Activated CD4-positive, alpha-beta T cell treated with anti-CD3 and anti-CD28 coated beads, Interleukin-2, amount 50 U/mL, for 48 hours (primary cell): ENCODE data around the gene GGCX.
"Not testable (repeated sequence)": the region's sequence is repeated elsewhere in the genome, so short reads cannot be mapped to it uniquely, and the experiment has no call there.

Experiments used
- DNase-seq, 2 experiments: peaks; one replicate each; pipeline ENCODE4 v3.0.0-alpha.2; 2020

GGCX gene

DNA sequence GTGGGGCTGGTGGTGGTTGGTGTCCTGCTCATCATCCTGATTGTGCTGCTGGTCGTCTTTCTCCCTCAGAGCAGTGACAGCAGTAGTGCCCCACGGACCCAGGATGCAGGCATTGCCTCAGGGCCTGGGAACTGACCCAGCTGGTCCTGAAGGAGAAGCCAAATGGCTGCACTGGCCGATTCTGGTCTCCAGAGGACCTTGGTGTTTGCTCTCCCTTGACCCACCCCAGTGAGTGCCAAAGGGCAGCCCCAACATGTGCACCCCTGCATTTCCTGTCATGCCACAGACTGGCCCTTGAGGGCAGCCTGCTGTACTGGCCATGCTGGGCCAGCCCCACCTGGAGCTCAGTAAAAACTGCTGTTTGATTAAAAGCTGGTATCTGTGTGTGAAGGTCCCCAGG, 31.7 kb upstream of the GGCX start:
- no peak for DNase-seq

DNA sequence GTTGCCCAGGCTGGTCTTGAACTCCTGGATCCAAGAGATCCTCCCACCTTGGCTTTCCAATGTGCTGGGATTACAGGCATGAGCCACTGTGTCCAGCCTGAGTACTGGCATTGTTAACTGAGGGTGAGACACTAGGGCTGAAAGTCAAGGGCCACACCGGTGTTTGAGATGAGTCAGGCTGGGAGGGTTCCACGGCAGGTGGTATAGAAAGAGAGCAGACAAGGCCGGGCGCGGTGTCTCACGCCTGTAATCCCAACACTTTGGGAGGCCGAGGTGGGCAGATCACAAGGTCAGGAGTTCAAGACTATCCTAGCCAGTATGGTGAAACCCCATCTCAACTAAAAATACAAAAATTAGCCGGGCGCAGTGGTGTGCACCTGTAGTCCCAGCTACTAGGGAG, 31.0 kb upstream of the GGCX start:
- not testable (repeated sequence) for DNase-seq

DNA sequence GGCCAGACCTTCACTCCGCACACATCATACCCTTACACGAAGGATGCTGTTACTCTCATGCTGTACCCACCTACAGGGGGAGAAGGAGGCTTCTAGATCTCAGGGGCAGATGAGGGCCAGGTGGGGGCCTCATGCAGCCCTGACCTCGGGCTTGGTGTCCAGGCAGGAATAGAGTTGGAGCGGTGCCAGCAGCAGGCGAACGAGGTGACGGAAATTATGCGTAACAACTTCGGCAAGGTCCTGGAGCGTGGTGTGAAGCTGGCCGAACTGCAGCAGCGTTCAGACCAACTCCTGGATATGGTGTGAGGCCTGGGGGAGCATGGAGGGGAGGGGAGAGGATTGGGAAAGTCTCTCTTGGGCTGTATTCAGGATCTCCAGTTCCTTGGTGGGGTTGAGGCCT, 30.3 kb upstream of the GGCX start:
- DNase-seq, result no peak

DNA sequence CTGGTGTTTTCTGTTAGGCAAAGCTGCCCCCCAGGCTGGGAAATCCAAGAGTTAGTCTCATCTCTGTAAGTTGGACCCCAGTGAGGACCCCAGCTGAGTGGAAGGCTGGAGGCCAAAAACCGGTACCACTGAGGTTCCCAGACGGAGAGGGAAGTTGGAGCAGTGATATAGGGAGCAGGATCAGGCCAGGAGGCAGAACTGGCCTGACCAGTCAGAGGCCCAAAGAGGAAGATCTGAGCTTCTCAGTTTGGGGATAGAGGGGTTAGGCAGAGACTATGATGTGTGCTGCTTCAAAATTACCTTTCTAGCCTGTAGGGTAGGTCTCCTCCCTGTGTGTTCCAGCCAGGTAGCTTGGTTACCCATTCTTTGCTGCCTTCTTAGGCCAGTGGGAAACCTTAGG, 29.7 kb upstream of the GGCX start:
- DNase-seq, result no peak

DNA sequence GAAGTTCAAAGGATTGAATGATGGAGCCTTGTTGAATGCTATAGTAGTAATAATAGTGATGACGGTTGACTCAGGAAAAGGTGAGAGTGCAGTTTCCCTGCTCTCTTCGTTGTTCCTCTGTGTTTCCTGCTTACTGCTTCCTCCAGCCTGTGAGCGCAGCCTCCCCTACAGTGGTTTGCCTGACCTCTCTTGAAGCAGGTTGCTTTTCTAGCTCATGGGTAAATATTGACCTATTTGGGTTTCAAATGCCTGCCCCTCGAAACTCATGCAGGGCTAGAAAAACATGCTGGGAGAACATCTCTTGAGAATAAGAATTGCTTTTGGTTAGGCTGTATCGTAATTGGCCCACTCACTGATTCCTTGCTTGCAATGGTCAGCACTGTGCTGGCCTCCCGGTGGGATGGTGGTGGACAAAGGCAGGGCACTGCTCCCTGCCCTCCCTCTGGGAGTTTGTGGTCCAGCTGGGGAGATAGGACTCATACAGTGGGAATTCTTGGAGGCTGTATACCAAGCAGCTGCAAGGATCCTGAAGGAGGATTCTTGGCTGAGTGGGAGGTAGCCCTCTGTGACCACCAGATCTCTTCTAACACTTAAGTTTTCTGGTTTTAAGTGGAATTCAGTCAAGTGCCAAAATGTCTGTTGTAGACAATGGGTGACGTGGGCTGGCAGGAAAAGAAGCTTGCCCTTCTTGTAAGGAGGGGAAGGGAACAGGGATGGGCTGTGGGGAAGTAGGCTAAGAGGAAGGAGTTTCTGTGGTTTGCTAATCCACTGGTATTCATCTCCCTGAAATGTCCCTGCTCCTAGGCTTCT, 28.9 kb upstream of the GGCX start:
- no peak for DNase-seq

DNA sequence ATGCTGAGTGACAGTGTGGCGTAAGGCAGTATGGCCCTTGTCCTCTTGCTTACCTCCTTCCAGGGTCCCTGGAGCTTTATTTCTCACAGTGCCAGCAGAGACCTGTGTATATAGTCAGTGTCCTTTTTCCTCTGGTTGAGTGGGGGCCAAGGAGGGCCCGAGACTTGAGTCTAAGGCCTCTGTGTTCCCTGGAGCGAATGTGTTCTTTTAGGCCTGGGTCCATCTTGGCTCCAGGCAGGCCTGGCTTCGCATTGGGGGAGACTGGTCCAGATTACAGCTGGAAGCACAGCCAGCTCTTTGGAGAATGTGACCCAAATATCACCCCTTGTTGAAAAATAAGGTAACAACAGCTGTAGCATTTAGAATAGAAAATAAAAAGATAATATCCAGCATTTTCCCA, 27.9 kb upstream of the GGCX start:
- no peak for DNase-seq

DNA sequence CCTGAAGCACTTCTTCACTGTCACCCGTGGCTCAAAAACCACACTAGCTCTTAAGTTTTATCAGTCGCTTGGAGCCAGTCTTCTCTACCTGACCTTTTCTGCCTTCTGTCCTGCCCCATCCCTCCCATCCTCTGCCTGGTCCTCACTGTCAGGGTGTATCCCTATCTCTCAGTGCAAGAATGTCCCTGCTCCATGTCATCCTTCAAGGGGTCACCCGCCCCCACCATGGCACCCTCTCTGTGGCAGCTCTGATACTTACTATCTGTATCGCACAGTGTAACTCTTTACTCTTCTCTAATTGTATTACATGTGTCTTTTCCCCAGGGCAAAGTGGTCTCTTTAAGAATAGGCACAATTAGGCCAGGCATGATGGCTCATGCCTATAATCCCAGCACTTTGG, 27.4 kb upstream of the GGCX start:
- no peak for DNase-seq

- DNase-seq, result no peak
Measured at GRCh38 chr2:85588236-85588635, 26.9 kb upstream of the GGCX start.

- no peak for DNase-seq
Measured at GRCh38 chr2:85585781-85586105, 24.4 kb upstream of the GGCX start.

DNA sequence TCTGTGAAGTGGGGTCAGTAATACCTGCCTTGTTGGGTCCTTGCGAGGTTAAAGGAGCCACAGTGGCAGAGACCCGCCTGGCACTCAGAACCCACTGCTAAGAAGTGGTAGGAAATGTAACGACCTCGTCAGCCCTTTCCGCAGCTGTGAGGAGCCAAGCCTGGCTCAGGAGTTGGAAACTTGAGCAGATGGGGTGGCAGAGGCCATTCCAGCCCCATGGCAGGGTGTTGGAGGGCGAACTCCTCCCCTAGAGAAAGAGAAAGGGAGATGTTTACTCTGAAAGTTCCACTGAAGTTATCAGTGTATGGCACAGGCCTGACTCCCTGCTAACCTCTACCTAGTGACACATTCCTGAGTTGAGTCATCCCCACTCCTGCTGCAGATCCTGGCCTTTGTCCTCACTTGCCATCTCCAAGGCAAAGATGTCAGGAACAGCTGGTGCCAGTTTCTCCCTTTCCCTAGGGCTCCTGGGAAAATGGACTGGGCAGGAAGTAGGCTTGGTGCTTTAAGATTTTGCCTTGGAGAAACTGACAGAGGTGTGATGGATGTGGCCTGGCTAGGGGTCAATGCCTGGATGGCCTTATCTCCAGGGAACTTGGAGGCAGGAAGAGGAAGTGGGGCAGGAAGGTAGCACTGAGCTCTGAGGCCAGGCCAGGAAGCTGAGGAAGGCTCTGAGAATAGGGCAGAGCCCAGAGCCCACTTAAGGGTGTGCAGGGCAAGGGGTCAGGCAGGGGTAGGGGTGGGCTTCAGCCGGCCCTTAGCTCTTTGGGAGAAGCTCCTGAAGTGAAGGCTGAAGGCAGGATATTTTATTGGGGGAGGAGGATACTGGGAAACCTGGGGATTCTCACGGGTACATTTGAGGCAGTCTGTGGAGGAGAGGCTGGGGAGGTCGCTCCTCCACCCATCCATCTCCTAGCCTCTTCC, 23.8 kb upstream of the GGCX start:
- DNase-seq, result peak; percentile 49 to 51

DNA sequence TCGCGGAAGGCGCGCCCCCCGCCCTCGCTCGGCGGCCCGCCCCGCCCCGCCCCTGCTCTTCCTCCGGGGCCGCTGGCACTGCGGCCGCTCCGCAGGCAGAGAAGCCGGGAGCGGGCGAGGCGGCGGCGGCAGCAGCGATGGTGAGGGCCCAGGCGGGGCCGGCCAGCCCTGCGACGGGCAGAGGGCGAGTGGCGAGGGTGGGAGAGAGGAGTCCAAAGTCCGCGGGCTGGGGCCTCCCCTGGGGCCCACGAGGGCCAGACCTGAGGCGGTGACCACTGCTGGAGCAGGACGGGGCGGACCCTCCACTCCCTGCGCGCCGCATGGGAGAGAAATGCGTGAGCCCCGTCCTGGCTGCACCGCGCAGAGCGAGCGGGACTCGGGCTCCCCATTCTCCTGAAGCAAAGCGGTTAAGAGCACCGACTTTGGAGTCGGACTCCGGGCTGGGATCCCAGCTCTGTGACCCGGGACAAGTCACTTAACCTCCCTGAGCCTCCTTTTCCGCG, 23.1 kb upstream of the GGCX start, which contains the start of gene VAMP5:
Gene VAMP5 (plus strand): TSS at position 78 of the 503 bp plus-strand sequence. CDS start 60 bp downstream, at position 138.
- DNase-seq, result no peak

DNA sequence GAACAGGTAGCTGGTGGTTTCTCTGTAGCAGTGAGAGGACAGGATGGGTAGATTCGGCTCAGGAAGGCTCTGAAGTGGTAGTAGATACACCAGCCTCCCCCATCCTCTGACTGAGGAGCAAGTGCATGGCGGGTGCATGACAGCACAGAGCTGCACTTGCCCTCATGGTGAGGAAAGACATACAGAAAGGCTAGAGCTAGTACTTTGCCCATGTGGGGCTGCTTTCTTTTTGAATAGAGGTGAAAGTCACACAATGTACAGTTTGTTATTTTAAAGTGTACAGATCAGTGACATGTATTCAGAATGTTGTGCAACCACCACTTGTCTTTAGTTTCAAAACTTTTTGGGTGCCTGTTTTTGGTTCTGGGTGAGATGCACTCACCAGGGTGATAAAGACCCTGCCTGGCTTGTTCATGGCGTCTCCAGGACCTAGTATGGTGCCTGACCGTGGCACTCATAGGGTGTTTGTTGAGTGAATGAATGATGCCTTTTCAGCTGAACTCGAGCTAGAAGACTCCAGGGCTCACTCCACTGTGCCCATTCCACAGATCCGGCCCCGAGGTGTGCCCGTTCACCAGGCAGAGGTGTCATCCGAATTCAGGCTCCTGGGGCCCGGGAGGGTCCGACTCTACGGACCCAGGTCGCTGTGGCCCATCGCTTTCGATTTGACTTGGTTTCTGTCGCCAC, 22.5 kb upstream of the GGCX start:
- peak; percentile 36 to 51 for DNase-seq

- DNase-seq, result no peak
Measured at GRCh38 chr2:85582492-85582891, 21.2 kb upstream of the GGCX start.

DNA sequence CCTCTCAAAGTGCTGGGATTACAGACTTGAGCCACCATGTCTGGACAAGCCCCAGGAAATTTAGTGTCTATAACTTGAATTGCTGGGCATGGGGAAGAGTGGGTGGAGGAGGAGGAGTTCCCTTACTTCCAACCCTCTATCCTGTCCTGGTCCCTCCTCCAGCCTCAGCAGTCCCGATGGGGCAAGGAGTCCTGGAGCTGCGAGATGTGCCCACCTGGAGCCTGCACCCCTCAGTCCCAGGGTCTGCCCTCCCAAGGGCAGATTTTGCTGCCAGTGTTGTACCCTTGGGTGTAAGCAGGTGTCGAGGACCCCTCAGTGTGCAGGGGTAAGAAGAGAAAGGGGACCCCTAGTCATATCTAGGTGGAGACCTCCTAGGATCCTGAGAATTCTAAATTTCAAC, 18.9 kb upstream of the GGCX start:
- DNase-seq, result no peak

DNA sequence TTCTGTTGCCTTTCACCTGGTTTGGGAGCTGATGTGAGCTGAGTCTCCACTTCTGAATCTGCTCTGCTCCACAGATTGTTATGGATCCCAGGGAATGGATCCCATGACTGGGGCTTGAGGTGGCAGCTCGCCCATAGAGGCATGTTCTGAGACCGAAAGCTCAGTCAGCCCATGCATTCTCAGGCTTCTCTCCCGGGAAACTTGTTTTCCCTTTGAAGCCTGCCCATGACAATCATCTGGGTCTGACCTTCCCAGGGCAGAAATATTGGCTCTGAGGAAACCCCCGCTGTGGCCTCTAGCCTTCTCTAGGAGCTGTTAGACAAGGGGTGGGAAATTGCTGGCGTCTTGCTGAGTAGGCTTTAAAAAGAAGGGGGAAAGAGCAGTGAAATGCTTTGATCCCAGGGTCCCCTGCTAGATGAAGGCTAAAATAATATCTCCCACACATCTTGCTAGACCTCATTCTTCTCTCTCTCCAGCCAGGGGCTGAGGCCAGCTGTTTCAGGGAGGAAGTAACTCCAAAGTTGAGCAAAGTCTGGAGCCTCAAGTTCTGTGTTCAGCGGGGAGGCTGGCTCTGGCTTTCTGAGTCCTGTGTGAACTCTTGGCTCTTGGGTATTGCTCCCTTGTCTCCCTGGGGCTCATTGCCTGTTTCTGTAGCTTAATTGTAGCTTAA, 18.1 kb upstream of the GGCX start:
- DNase-seq, result no peak

DNA sequence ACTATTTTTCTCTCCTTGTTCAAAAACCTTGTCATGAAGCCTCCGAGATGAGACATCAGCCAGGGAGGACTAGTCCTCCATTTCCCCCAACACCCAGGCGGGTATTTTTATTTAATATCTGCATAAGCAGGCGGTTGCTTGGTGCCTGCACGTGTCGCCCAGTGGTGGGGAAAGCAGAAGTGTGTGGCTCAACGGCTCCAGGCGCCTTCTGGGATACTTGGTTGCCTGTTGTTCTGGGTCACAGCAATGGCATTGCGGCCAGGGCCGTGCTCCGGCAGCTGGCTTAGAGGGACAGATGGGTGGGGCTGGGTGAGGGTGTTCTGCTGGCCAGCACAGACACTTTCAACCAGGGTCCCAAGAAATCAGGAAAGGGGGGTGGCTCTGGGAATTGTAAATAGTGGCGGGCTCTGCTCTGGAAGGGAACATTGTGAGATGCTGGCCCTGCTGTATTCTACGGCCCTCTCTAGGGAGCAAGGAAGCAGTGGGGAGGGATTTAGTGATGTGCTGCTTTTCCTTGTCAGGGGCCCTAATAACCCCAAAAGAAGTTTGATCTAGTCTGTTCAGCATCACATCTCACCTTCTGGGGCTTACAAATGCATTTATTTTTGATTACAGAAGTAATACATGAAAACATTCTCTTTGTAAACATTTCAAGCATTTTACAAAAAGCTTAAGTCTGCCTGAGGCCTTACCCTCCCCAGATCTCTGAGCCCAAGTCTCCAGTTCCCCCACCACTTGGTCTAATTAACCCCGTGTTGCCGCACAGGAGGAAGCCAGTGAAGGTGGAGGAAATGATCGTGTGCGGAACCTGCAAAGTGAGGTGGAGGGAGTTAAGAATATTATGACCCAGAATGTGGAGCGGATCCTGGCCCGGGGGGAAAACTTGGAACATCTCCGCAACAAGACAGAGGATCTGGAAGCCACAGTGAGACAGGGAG, 17.2 kb upstream of the GGCX start:
- peak in 1 of 2 experiments; percentile 41 for DNase-seq

GRCh38 chr2:85577386-85578242, 16.3 kb upstream of the GGCX start, which contains the start of gene VAMP8:
VAMP8 (plus strand) TSS chr2:85577586; CDS start chr2:85577647, 61 bp downstream.
- DNase-seq, result peak; percentile 75 to 79

- DNase-seq, result no peak
Measured at GRCh38 chr2:85577063-85577385, 15.7 kb upstream of the GGCX start.

GRCh38 chr2:85575739-85576138, 14.4 kb upstream of the GGCX start:
- no peak for DNase-seq

DNA sequence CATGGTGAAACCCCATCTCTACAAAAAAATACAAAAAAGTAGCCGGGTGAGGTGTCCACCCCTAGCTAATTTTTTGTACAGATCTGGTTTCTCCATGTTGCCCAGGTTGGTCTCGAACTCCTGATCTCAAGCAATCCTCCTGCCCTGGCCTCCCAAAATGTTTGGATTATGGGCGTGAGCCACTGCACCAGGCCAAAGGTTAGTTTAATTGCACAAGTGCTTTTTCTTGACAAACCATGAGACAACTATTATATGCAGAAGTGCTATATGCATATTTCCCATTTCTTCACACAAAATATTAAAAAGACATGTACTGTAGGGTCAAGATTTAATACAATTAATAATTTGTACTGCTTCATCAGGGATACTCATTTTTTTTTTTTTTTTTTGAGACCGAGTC, 5.0 kb upstream of the GGCX start:
- no peak for DNase-seq
